Smooth muscle cell (in vitro differentiated cells): ENCODE results near the gene ITGAX. TPM values are rescaled to one million over a fixed set of nuclear protein-coding genes. Genes with fewer than 3 reads are reported as not detected.

Experiments used
- DNase-seq: peaks from one replicate; lab custom pipeline; 2025; ENCODE audit not compliant: unreplicated experiment; lab: John Stamatoyannopoulos, UW
- H2AFZ ChIP-seq: fragments of 200-600 bp; sonication (generic); 2 replicates; pipeline ENCODE4 v1.6.0; 2016; ENCODE audit warnings: antibody characterized with exemption, low read depth, mild to moderate bottlenecking
- H3F3A ChIP-seq: fragments of 200-600 bp; sonication (generic); 2 replicates; pipeline ENCODE4 v1.6.0; 2017; ENCODE audit warnings: antibody characterized with exemption, low read depth
- H3K27ac ChIP-seq: fragments of 200-600 bp; sonication (generic); 2 replicates; pipeline ENCODE4 v1.5.1; 2016; ENCODE audit warnings: low read depth, mild to moderate bottlenecking
- H3K27me3 ChIP-seq: fragments of 200-600 bp; sonication (generic); 2 replicates; pipeline ENCODE4 v1.6.1; 2016; ENCODE audit warnings: low read depth, mild to moderate bottlenecking
- H3K36me3 ChIP-seq: fragments of 200-600 bp; sonication (generic); 2 replicates; pipeline ENCODE4 v1.5.1; 2016; ENCODE audit warnings: low read depth
- H3K4me1 ChIP-seq: fragments of 200-600 bp; sonication (generic); 2 replicates; pipeline ENCODE4 v1.5.1; 2016; ENCODE audit warnings: low read depth
- H3K4me2 ChIP-seq: fragments of 200-600 bp; sonication (generic); 2 replicates; pipeline ENCODE4 v1.6.0; 2016; ENCODE audit warnings: mild to moderate bottlenecking
- H3K4me3 ChIP-seq: fragments of 200-600 bp; sonication (generic); 2 replicates; pipeline ENCODE4 v1.5.1; 2016; ENCODE audit warnings: mild to moderate bottlenecking
- H3K79me2 ChIP-seq: fragments of 200-600 bp; sonication (generic); 2 replicates; pipeline ENCODE4 v1.6.0; 2016; ENCODE audit warnings: low read depth, mild to moderate bottlenecking
- H3K9ac ChIP-seq: fragments of 200-600 bp; sonication (generic); 2 replicates; pipeline ENCODE4 v1.6.0; 2016; ENCODE audit warnings: low read depth
- H3K9me3 ChIP-seq: fragments of 200-600 bp; sonication (generic); replicated peaks from 2 replicates; pipeline ENCODE4 v1.5.1; 2016; ENCODE audit warnings: low read depth
- H4K20me1 ChIP-seq: fragments of 200-600 bp; sonication (generic); 2 replicates; pipeline ENCODE4 v1.6.0; 2016; ENCODE audit warnings: low read depth
- WGBS: methylation state at CpG from one replicate; pipeline ENCODE4 v1.1.7; 2016; ENCODE audit warnings: low lambda C conversion rate; 5-methylcytosine and 5-hydroxymethylcytosine counted together
- polyA plus RNA-seq: library from polyadenylated mRNA; unstranded; fragments of >200 nt; fragmentation: Nextera tagmentation; extraction: Ambion mirVana; gene quantifications from 2 replicates; pipeline ENCODE4 v1.2.1, GENCODE V29; 2016
- total RNA-seq: library from RNA; depleted of rRNA; stranded (reverse); fragments of >200 nt; gene quantifications from 2 replicates; pipeline ENCODE4 v1.2.3, GENCODE V29; 2014
- TF ChIP-seq, protein P1 (sequence below): fragments of 200-600 bp; sonication (generic); IDR thresholded peaks from 2 replicates; pipeline ENCODE4 v1.5.1; 2017; ENCODE audit warnings: borderline replicate concordance, mild to moderate bottlenecking, antibody characterized with exemption; ENCODE audit not compliant: insufficient read depth, poor library complexity, severe bottlenecking

ITGAX gene
- total and polyA plus RNA-seq, 2 experiments from 2014 or later, result 0.31 TPM; not detected in 1

DNA sequence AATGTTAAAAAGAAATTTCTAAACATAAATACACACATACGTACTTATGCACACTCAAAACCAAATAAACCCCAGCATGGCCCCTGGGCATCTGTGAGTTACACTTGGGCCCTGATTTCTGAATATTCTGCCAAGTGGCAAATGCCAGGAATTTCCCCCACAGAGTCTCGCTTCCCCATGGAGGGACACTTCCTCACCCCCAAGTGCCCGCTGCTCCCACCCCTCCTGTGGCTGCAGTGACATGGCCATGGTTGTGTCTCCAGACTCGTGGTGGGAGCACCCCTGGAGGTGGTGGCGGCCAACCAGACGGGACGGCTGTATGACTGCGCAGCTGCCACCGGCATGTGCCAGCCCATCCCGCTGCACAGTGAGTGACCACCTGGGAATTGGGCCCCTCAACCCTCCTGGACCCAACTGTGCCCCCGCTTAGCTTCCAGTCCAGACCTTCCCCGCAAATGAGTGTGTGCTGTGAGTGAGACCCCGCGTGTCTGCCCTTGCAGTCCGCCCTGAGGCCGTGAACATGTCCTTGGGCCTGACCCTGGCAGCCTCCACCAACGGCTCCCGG is 42.2 kb downstream of the ITGAX start:
- TF ChIP-seq, protein P1, sequence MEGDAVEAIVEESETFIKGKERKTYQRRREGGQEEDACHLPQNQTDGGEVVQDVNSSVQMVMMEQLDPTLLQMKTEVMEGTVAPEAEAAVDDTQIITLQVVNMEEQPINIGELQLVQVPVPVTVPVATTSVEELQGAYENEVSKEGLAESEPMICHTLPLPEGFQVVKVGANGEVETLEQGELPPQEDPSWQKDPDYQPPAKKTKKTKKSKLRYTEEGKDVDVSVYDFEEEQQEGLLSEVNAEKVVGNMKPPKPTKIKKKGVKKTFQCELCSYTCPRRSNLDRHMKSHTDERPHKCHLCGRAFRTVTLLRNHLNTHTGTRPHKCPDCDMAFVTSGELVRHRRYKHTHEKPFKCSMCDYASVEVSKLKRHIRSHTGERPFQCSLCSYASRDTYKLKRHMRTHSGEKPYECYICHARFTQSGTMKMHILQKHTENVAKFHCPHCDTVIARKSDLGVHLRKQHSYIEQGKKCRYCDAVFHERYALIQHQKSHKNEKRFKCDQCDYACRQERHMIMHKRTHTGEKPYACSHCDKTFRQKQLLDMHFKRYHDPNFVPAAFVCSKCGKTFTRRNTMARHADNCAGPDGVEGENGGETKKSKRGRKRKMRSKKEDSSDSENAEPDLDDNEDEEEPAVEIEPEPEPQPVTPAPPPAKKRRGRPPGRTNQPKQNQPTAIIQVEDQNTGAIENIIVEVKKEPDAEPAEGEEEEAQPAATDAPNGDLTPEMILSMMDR, result no peak
- no peaks in the 10 kb centered on the region for H3F3A ChIP-seq
- H3K36me3 ChIP-seq, result no peaks in the 10 kb centered on the region
- no peaks in the 10 kb centered on the region for H3K9me3 ChIP-seq
- H2AFZ ChIP-seq, result no peak overlapping the region
- no peak overlapping the region for H3K9ac ChIP-seq
- H4K20me1 ChIP-seq, result no peaks in the 10 kb centered on the region
- 91% methylated on average over 18 of the region's 18 CpGs for WGBS
- no peaks in the 10 kb centered on the region for H3K27me3 ChIP-seq
- no peak overlapping the region for H3K4me2 ChIP-seq
- H3K4me1 ChIP-seq, result no peaks in the 10 kb centered on the region
- no peak overlapping the region for H3K27ac ChIP-seq
- no peaks in the 10 kb centered on the region for H3K79me2 ChIP-seq
- no peak overlapping the region for H3K4me3 ChIP-seq
- DNase-seq, result no peak

DNA sequence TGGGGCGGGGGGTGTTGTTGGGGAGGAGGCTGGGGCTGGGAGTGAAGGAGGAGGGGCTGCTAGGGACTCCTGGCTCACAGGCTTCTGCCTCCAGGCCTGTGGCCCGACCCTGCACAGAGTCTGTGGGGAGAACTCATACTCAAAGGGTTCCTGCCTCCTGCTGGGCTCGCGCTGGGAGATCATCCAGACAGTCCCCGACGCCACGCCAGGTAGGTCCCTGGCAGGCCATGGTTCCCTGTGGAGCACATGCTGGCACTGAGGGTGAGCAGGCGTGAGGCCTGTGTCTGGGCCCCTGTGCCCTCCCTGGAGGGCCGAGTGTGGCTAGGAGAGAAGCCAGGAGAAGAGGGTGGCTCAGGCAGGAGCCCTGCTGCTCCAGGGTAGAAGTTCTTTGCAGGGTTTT is 42.7 kb downstream of the ITGAX start:
- TF ChIP-seq, protein P1, result no peak
- H2AFZ ChIP-seq, result no peak overlapping the region
- H4K20me1 ChIP-seq, result no peaks in the 10 kb centered on the region
- H3K4me3 ChIP-seq, result no peak overlapping the region
- no peaks in the 10 kb centered on the region for H3K4me1 ChIP-seq
- no peak overlapping the region for H3K9ac ChIP-seq
- no peaks in the 10 kb centered on the region for H3K79me2 ChIP-seq
- H3K36me3 ChIP-seq, result no peaks in the 10 kb centered on the region
- H3F3A ChIP-seq, result no peaks in the 10 kb centered on the region
- WGBS, result 85% methylated on average over 8 of the region's 9 CpGs
- H3K27ac ChIP-seq, result no peak overlapping the region
- no peaks in the 10 kb centered on the region for H3K27me3 ChIP-seq
- H3K9me3 ChIP-seq, result no peaks in the 10 kb centered on the region
- no peak overlapping the region for H3K4me2 ChIP-seq
- no peak for DNase-seq

DNA sequence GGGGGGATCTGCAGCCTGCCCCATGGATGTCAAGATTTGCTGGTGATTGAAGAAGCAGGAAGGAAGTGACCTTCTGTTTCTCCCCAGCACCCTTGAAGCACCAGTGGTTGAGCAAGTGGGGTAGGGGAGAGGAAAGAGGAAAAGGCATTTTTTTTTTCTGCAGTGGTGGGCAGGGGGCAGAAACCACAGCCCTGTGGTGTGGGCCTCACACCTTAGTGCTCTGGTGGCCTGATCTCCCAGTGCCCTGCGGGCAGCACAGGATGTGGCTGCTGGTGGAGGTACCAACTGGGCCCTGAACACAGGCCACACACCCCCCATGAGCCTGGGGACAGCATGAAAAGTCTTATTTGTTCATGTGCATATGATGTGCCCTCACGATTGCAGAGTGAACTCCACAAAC is 45.2 kb downstream of the ITGAX start:
- Histone ChIP-seq H3K36me3 (no peaks in the 10 kb centered on the region), H3K79me2 (no peaks in the 10 kb centered on the region), H3K9ac (no peak overlapping the region), H3K4me1 (no peaks in the 10 kb centered on the region), H3K4me2 (no peak overlapping the region), H2AFZ (no peak overlapping the region), H3K27ac (no peak overlapping the region), H4K20me1 (no peaks in the 10 kb centered on the region), H3K27me3 (no peaks in the 10 kb centered on the region), H3K4me3 (no peak overlapping the region), H3F3A (no peaks in the 10 kb centered on the region), H3K9me3 (no peaks in the 10 kb centered on the region)
- 96% methylated on average over 2 of the region's 2 CpGs for WGBS
- TF ChIP-seq, protein P1, result no peak
- no peak for DNase-seq

DNA sequence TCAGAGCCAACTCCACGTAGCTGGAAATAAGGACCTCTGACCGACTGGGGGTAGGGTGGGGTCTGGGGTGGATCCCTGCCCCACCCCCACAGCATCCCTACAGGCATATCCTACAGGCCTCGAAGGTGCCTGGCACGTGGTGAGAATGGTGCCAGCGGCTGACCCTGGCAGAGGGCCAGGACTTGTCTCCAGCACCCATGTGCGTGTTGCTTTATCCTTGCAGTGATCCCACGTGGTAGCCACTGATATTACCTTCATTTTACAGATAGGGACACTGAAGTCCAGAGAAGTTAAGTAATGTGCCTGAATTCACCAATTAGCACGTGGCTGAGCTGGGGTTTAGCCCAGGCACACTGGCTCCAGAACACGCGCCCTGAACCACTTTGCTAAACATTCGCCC is 46.5 kb downstream of the ITGAX start:
- Histone ChIP-seq H3K4me2 (no peak overlapping the region), H3K27me3 (no peaks in the 10 kb centered on the region), H3F3A (no peaks in the 10 kb centered on the region), H3K4me1 (no peaks in the 10 kb centered on the region), H3K9me3 (no peaks in the 10 kb centered on the region), H3K79me2 (no peaks in the 10 kb centered on the region), H3K27ac (no peak overlapping the region), H3K9ac (no peak overlapping the region), H3K36me3 (no peaks in the 10 kb centered on the region), H4K20me1 (no peaks in the 10 kb centered on the region), H3K4me3 (no peak overlapping the region), H2AFZ (no peak overlapping the region)
- WGBS, result 83% methylated on average over 11 of the region's 11 CpGs
- TF ChIP-seq, protein P1, result no peak
- DNase-seq, result no peak
